OCI-LY7 (cell line): ENCODE measurements around the gene SLC2A5.

Experiments used
- CTCF ChIP-seq: fragments of 200-600 bp; sonication (generic); conservative IDR thresholded peaks from 2 replicates; pipeline ENCODE4 v1.5.1; 2014; ENCODE audit warnings: mild to moderate bottlenecking, antibody characterized with exemption, low read length, moderate library complexity, mixed read lengths
- EZH2phosphoT487 ChIP-seq: fragments of 200-600 bp; sonication (generic); IDR thresholded peaks from 2 replicates; pipeline ENCODE4 v1.6.1; 2018; ENCODE audit warnings: low read depth, borderline replicate concordance, mild to moderate bottlenecking, mixed run types, antibody characterized with exemption, low read length, moderate library complexity, mixed read lengths

- TF ChIP-seq CTCF (no peak), EZH2phosphoT487 (no peak)
These were observed 17.4 kb upstream of the SLC2A5 start for GRCh38 chr1:9086796-9087195.
